Smooth muscle cell of bladder (primary cell): Measurements from ENCODE around the gene NKPD1. TPM values are rescaled to one million over a fixed set of nuclear protein-coding genes. Genes with fewer than 3 reads are reported as not detected.

Experiments
- total RNA-seq: library from RNA; depleted of rRNA; stranded (reverse); fragments of >200 nt; gene quantifications from 2 replicates; pipeline ENCODE4 v1.2.3, GENCODE V29; 2014

The NKPD1 gene, protein sequence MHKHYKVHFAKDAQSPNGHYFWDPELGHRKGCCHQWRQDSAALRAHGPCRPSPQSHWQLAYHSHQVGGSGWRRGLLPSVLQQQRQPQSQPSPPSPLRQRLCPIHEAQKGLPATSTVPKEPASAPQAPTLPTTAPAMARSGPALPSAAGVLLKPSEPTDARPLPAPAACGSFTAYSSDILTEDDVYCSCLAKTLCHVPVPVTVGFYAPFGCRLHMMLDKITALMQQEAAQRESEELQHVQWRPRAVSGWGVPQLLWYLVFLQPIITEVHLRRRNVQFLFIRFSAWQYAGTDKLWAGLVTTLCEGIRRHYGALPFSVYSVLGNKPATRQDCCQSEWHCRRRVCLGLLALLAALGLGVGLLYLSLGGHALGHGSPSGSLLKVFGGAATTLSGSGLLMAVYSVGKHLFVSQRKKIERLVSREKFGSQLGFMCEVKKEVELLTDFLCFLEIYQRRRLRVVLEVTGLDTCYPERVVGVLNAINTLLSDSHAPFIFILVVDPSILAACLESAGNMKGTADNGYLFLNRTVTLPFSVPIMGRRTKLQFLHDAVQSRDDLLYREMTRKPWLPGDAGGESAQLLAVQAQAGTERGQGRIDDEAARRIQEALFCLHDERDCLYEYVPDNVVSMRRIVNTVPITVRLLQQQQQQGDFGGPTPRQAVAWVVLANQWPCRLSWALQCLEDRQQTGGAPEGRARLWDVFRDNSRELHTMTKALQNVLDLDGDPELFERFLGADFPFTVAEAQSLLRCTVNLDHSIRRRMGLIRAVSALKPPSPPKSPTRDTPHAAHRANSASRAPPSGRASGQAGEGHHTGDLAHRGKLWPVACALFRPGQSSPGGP
- total RNA-seq: 0.14 and 0.18 TPM in 2 replicates

GRCh38 chr19:45160870-45161737 lies at the start of gene NKPD1:
NKPD1 (minus strand) TSS chr19:45160982; CDS start chr19:45160150, 832 bp downstream.

DNA sequence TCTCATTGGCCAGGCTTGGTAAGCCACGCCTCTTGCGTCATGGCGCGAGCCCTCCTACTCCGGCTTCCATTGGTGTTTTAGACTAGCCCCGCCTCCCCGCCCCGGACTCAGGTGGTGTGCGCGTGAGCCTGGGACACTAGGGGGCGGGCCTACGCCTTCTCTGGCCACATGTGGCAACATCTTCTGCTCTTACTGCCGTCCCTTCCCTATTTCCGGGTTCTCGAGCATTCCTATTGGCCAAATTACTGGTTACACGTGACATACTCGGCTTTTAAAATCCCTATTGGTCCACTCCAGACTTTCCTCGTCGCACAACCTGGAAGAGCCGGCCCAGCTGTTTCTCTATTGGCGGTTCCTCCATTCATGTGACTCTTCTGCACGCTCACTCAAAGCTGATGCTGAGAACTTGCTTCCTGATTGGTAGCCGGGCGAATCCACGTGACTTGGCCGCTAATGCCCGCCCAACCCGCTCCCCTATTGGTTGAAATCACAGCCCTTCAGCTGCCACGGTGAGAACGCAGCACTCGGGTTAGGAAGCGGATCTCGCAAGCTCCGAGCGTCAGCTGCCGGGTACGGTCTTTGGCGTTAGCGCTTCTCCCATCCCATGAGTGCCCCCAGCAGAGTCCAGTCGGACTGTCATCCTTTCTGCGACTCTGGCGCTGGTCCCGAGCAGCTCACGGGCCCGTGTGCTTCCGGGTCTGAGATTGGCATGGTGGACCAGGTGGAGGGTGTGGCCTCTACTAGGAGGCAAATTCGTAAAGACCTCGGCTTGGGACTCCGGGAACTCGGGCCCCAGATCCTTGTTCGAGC lies 17.7 kb upstream of the NKPD1 start, which contains the start of gene BLOC1S3:
Gene BLOC1S3 (plus strand): TSS at position 523 of the 810 bp plus-strand sequence. CDS start 513 bp downstream, outside the sequence.

GRCh38 chr19:45177817-45178261 lies 17.1 kb upstream of the NKPD1 start, which contains the start of gene TRAPPC6A:
TRAPPC6A (minus strand) TSS chr19:45178237; CDS start chr19:45178218, 19 bp downstream.

Other genes with a start within 250 kb of the NKPD1 start
- 1.8 and 3.6 TPM in 2 replicates for gene APOC1, start 246.4 kb downstream of the NKPD1 start, total RNA-seq
- not detected in 2 replicates for gene APOC4, start 218.7 kb downstream of the NKPD1 start, total RNA-seq
- gene APOC2, start 214.9 kb downstream of the NKPD1 start, total RNA-seq: not detected in 2 replicates
- gene CLPTM1, start 205.6 kb downstream of the NKPD1 start, total RNA-seq: 29.7 and 36.5 TPM in 2 replicates
- 5.5 and 7.3 TPM in 2 replicates for gene RELB, start 159.5 kb downstream of the NKPD1 start, total RNA-seq
- 7.8 and 12.6 TPM in 2 replicates for gene CLASRP, start 121.9 kb downstream of the NKPD1 start, total RNA-seq
- not detected in 2 replicates for gene ZNF296, start 84.5 kb downstream of the NKPD1 start, total RNA-seq
- gene GEMIN7, start 81.7 kb downstream of the NKPD1 start, total RNA-seq: 12.1 and 15.6 TPM in 2 replicates
- 20.6 and 29.2 TPM in 2 replicates for gene PPP1R37, start 67.8 kb downstream of the NKPD1 start, total RNA-seq
- gene TRAPPC6A, start 17.3 kb upstream of the NKPD1 start, total RNA-seq: 13.5 and 14.1 TPM in 2 replicates
- gene BLOC1S3, start 17.8 kb upstream of the NKPD1 start, total RNA-seq: 2.3 and 2.9 TPM in 2 replicates
- gene EXOC3L2, start 84.4 kb upstream of the NKPD1 start, total RNA-seq: under 0.01 and 0.09 TPM in 2 replicates
- gene MARK4, start 90.3 kb upstream of the NKPD1 start, total RNA-seq: 8.2 and 11.9 TPM in 2 replicates
- under 0.01 TPM in 1 of 2 replicates, not detected in the other for gene CKM, start 161.9 kb upstream of the NKPD1 start, total RNA-seq
- gene KLC3, start 179.8 kb upstream of the NKPD1 start, total RNA-seq: under 0.01 and 0.09 TPM in 2 replicates
- 19.6 and 27.3 TPM in 2 replicates for gene ERCC2, start 209.6 kb upstream of the NKPD1 start, total RNA-seq
- 1.6 and 1.7 TPM in 2 replicates for gene PPP1R13L, start 244.1 kb upstream of the NKPD1 start, total RNA-seq
- 2.8 and 5.4 TPM in 2 replicates for gene POLR1G, start 245.7 kb upstream of the NKPD1 start, total RNA-seq